Astrocyte (in vitro differentiated cells and primary cell): Measurements from ENCODE around the gene POU2F3. TPM values are rescaled to one million over a fixed set of nuclear protein-coding genes. Genes with fewer than 3 reads are reported as not detected.
A peak's percentile ranks its signal among the peaks of the same experiment; 100 is the strongest.

ENCODE experiments used
- DNase-seq: peaks from one replicate; pipeline ENCODE4 v3.0.0-alpha.2; 2010; ENCODE audit warnings: low read depth
- FAIRE-seq: peaks from 2 replicates; lab custom pipeline; 2011; peaks lifted over from hg19 to GRCh38; lab: Jason Lieb, UNC
- H2AFZ ChIP-seq: 2 replicates; pipeline ENCODE4 v1.6.0; 2012; ENCODE audit warnings: low read depth, low read length, inconsistent platforms
- H3K27ac ChIP-seq: 2 replicates; pipeline ENCODE4 v1.5.1; 2011; ENCODE audit warnings: low read depth, low read length, inconsistent platforms
- H3K27me3 ChIP-seq: 2 replicates; pipeline ENCODE4 v1.6.0; 2011; ENCODE audit warnings: low read length, inconsistent platforms; ENCODE audit not compliant: insufficient read depth
- H3K36me3 ChIP-seq: 2 replicates; pipeline ENCODE4 v1.5.1; 2011; ENCODE audit warnings: low read length, inconsistent platforms; ENCODE audit not compliant: insufficient read depth
- H3K4me1 ChIP-seq: 2 replicates; pipeline ENCODE4 v1.5.1; 2011; ENCODE audit warnings: low read length, inconsistent platforms; ENCODE audit not compliant: insufficient read depth
- H3K4me2 ChIP-seq: 2 replicates; pipeline ENCODE4 v1.6.0; 2012; ENCODE audit warnings: low read length, inconsistent platforms
- H3K4me3 ChIP-seq: 2 replicates; pipeline ENCODE4 v1.5.1; 2011; ENCODE audit warnings: low read depth, mild to moderate bottlenecking, low read length, inconsistent platforms; ENCODE audit not compliant: insufficient read depth
- H3K79me2 ChIP-seq: 2 replicates; pipeline ENCODE4 v1.6.0; 2012; ENCODE audit warnings: mild to moderate bottlenecking, low read length, inconsistent platforms; ENCODE audit not compliant: insufficient read depth
- H3K9ac ChIP-seq: 2 replicates; pipeline ENCODE4 v1.6.0; 2012; ENCODE audit warnings: mild to moderate bottlenecking, low read length, inconsistent platforms
- H3K9me3 ChIP-seq: 2 replicates; pipeline ENCODE4 v1.5.1; 2012; ENCODE audit warnings: low read depth, mild to moderate bottlenecking, low read length, inconsistent platforms; ENCODE audit not compliant: insufficient read depth
- H4K20me1 ChIP-seq: 2 replicates; pipeline ENCODE4 v1.6.0; 2012; ENCODE audit warnings: low read length, inconsistent platforms; ENCODE audit not compliant: insufficient read depth
- H3K27ac Mint-ChIP-seq: one replicate; pipeline ENCODE4 v1.8.0; 2021; ENCODE audit warnings: mild to moderate bottlenecking, mixed read lengths; ENCODE audit not compliant: unreplicated experiment
- H3K27me3 Mint-ChIP-seq: one replicate; pipeline ENCODE4 v1.8.0; 2021; ENCODE audit warnings: low read depth, mixed read lengths; ENCODE audit not compliant: unreplicated experiment
- H3K36me3 Mint-ChIP-seq: one replicate; pipeline ENCODE4 v1.8.0; 2021; ENCODE audit warnings: low read depth, mixed read lengths; ENCODE audit not compliant: unreplicated experiment
- H3K4me1 Mint-ChIP-seq: one replicate; pipeline ENCODE4 v1.8.0; 2021; ENCODE audit warnings: low read depth, mixed read lengths; ENCODE audit not compliant: unreplicated experiment
- H3K4me3 Mint-ChIP-seq: one replicate; pipeline ENCODE4 v1.8.0; 2021; ENCODE audit warnings: mild to moderate bottlenecking, moderate library complexity, mixed read lengths; ENCODE audit not compliant: unreplicated experiment
- H3K9me3 Mint-ChIP-seq: one replicate; pipeline ENCODE4 v1.8.0; 2021; ENCODE audit warnings: mild to moderate bottlenecking, mixed read lengths; ENCODE audit not compliant: unreplicated experiment
- EZH2 ChIP-seq: IDR thresholded peaks from 2 replicates; pipeline ENCODE4 v1.6.1; 2012; ENCODE audit warnings: mild to moderate bottlenecking, low read length, inconsistent platforms; ENCODE audit not compliant: insufficient read depth
- total RNA-seq: library from RNA; stranded (reverse); gene quantifications from 2 replicates; pipeline ENCODE4 v1.2.1, GENCODE V29; 2021
- TF ChIP-seq, protein P1 (sequence below): IDR thresholded peaks from 2 replicates; pipeline ENCODE4 v1.5.1; 2011; ENCODE audit warnings: low read depth, mild to moderate bottlenecking, inconsistent platforms, low read length, moderate library complexity; ENCODE audit not compliant: insufficient read depth

The POU2F3 gene
- total RNA-seq, 1 donor from 2014 or later: 0.20 TPM

DNA sequence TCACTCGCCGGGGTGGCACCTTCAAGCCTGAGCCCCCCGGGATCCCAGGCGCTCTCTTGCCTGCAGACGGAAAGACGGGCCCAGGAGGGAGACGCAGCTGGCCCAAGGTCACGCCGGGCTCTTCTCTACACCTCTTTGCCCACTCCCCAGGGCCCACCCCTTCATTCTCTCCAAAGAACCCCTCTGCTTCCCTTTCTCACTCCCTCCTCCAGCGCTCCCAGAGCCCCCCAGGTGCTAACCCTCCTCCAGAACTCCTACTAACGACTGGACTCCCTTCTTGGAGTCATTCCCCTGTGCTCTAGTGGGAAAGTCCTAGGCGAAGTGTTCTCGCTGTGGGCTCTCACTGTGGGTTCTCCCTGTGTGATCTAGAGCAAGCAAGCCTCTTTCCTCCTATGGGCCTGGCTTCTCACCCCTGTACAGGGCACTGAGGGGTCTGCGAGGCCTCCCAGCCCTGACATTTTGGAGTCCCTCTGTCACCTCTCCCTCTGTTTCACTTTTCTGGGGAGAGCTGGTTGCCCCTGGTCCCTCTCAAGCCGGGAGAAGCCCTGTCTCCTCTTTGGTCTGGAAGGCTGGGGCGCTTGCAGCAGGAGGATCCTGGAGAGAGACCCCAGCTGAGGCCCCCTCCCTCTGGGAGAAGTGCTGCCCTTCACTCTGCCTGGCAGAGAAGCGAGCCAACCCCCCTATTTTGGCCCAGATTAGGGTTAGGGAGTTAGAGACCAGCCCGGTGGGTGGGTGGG is 28.2 kb upstream of the POU2F3 start:
- H3K4me3 ChIP-seq: peak overlapping the region; percentile 74
- H4K20me1 ChIP-seq: peaks cover 48% of the 10 kb centered on the region
- peak overlapping the region; percentile 85 for H3K9ac ChIP-seq
- TF ChIP-seq, protein P1, sequence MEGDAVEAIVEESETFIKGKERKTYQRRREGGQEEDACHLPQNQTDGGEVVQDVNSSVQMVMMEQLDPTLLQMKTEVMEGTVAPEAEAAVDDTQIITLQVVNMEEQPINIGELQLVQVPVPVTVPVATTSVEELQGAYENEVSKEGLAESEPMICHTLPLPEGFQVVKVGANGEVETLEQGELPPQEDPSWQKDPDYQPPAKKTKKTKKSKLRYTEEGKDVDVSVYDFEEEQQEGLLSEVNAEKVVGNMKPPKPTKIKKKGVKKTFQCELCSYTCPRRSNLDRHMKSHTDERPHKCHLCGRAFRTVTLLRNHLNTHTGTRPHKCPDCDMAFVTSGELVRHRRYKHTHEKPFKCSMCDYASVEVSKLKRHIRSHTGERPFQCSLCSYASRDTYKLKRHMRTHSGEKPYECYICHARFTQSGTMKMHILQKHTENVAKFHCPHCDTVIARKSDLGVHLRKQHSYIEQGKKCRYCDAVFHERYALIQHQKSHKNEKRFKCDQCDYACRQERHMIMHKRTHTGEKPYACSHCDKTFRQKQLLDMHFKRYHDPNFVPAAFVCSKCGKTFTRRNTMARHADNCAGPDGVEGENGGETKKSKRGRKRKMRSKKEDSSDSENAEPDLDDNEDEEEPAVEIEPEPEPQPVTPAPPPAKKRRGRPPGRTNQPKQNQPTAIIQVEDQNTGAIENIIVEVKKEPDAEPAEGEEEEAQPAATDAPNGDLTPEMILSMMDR: no peak
- no peak for TF ChIP-seq EZH2
- no peaks in the 10 kb centered on the region for H3K36me3 ChIP-seq
- peaks cover 9% of the 10 kb centered on the region for H3K36me3 Mint-ChIP-seq
- peak overlapping the region; percentile 89 for H3K4me2 ChIP-seq
- peak overlapping the region; percentile 98 for H3K4me3 Mint-ChIP-seq
- peaks cover 38% of the 10 kb centered on the region for H3K4me1 ChIP-seq
- peaks cover 36% of the 10 kb centered on the region for H3K79me2 ChIP-seq
- DNase-seq: no peak
- H3K9me3 ChIP-seq: no peaks in the 10 kb centered on the region
- H3K9me3 Mint-ChIP-seq: peaks cover 2% of the 10 kb centered on the region
- no peak for FAIRE-seq
- H3K27me3 Mint-ChIP-seq: peaks cover 32% of the 10 kb centered on the region
- H2AFZ ChIP-seq: peak overlapping the region; percentile 80
- no peaks in the 10 kb centered on the region for H3K27me3 ChIP-seq
- H3K27ac Mint-ChIP-seq: peak overlapping the region; percentile 96
- peaks cover 25% of the 10 kb centered on the region for H3K4me1 Mint-ChIP-seq
- H3K27ac ChIP-seq: peak overlapping the region; percentile 69

DNA sequence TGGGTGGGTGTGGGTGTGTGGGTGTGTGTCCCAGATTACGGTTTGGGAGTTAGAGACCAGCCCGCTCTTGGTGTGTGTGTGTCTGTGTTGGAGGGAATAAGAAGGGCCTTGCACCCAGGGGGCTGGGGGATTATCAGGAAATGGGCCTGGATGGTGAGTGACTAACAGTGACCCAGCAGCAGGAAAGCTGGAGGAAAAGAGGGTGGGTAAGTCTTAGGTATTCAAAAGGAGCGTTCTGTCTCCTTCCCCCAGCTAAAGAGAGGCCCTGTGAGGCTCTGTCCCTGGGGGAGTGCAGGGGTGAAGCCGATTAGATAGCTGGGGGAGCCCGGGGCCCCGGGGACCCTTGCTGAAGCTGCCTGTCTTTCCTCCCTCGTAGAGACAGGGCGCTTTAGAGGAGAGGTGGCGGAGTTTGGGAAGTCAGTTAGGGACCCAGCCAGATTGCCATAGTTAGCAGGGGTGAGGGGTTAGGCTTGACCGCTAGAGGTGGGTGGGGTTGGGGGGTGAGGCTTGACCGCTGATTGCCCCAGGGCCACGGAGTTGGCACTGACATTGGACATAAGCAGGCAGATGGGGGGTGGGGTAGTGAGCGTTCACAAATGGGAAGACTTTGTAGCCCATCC is 27.6 kb upstream of the POU2F3 start:
- H4K20me1 ChIP-seq: peaks cover 54% of the 10 kb centered on the region
- Mint-ChIP-seq H3K27ac (peak overlapping the region; percentile 19), H3K4me3 (peak overlapping the region; percentile 98), H3K36me3 (peaks cover 9% of the 10 kb centered on the region), H3K27me3 (peaks cover 26% of the 10 kb centered on the region), H3K4me1 (peaks cover 25% of the 10 kb centered on the region), H3K9me3 (peaks cover 2% of the 10 kb centered on the region)
- FAIRE-seq (no peak), DNase-seq (no peak)
- no peaks in the 10 kb centered on the region for H3K27me3 ChIP-seq
- no peaks in the 10 kb centered on the region for H3K36me3 ChIP-seq
- no peak overlapping the region for H2AFZ ChIP-seq
- TF ChIP-seq EZH2: no peak
- TF ChIP-seq, protein P1: no peak
- peaks cover 38% of the 10 kb centered on the region for H3K4me1 ChIP-seq
- peak overlapping the region; percentile 54 for H3K4me3 ChIP-seq
- no peaks in the 10 kb centered on the region for H3K9me3 ChIP-seq
- peaks cover 38% of the 10 kb centered on the region for H3K79me2 ChIP-seq
- no peak overlapping the region for H3K27ac ChIP-seq
- H3K4me2 ChIP-seq: peak overlapping the region; percentile 89
- H3K9ac ChIP-seq: peak overlapping the region; percentile 61
